Gastroesophageal sphincter (tissue), 3 donors: ENCODE data around the gene ZNF468.
"Not testable (repeated sequence)": the region's sequence is repeated elsewhere in the genome, so short reads cannot be mapped to it uniquely, and the experiment has no call there.

Experiments used
- POLR2A ChIP-seq, 2 donors: fragments of 450-650 bp; IDR thresholded peaks; one replicate each; pipeline ENCODE4 v1.6.1; 2017; ENCODE audit warnings: antibody characterized with exemption in 2 of 2, mild to moderate bottlenecking in 2 of 2, moderate library complexity in 1 of 2
- POLR2AphosphoS5 ChIP-seq: sonication (generic); formaldehyde crosslinking; IDR thresholded peaks from one replicate; pipeline ENCODE4 v1.6.1; 2017; ENCODE audit warnings: antibody characterized with exemption
- TF ChIP-seq, protein P1 (sequence below), 4 experiments: fragments of 200-600 bp in 2 of 4; fragments of 450-650 bp in 2 of 4; sonication (generic) in 1 of 4; IDR thresholded peaks; one replicate each; pipeline ENCODE4 v1.5.1; 2017 to 2019; ENCODE audit warnings: antibody characterized with exemption in 4 of 4, mild to moderate bottlenecking in 2 of 4, moderate library complexity in 2 of 4

DNA sequence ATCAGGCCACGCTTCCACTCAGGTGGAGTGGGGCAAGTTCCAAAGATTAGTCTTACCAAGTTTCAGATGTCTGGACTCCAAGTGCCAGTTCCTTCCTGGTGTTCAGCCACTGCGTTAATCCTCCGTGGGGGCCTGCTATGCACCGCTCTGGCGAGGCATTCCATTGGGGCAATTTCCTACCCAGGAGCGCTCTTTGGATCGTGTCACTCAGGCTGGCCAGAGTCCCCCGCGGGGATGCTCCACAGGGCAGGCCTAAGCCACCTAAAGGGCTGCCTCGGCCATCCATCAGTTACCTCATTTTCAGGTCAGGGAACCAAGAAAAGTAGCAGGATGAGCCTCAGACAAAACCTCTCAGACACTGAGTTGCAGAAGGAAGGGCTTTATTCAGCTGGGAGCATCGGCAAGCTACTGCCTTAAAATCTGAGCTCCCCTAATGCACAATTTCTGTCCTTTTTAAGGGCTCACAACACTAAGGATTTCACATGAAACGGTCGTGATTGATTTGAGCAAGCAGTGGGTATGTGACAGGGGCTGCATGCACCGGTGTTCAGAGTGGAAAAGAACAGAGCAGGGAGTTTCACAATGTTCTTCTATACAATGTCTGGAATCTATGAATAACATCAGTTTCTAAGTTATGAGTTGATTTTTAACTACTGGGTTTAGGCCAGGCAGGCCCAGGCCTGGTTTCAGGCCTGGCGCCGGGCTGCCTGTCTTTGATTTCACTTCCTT is 46.8 kb upstream of the ZNF468 start:
- TF ChIP-seq, protein P1, sequence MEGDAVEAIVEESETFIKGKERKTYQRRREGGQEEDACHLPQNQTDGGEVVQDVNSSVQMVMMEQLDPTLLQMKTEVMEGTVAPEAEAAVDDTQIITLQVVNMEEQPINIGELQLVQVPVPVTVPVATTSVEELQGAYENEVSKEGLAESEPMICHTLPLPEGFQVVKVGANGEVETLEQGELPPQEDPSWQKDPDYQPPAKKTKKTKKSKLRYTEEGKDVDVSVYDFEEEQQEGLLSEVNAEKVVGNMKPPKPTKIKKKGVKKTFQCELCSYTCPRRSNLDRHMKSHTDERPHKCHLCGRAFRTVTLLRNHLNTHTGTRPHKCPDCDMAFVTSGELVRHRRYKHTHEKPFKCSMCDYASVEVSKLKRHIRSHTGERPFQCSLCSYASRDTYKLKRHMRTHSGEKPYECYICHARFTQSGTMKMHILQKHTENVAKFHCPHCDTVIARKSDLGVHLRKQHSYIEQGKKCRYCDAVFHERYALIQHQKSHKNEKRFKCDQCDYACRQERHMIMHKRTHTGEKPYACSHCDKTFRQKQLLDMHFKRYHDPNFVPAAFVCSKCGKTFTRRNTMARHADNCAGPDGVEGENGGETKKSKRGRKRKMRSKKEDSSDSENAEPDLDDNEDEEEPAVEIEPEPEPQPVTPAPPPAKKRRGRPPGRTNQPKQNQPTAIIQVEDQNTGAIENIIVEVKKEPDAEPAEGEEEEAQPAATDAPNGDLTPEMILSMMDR (IDR thresholded peaks at IDR 0.05): not testable (repeated sequence)
- TF ChIP-seq POLR2AphosphoS5; POLR2A (IDR thresholded peaks at IDR 0.05): not testable (repeated sequence)
